ENCODE data around the gene PASD1. TPM values are rescaled to one million over a fixed set of nuclear protein-coding genes. Genes with fewer than 3 reads are reported as not detected.
"Not testable (repeated sequence)": the region's sequence is repeated elsewhere in the genome, so short reads cannot be mapped to it uniquely, and the experiment has no call there.

The PASD1 gene
- not detected for total RNA-seq

GRCh38 chrX:151563449-151563848 is at the start of gene PASD1:
PASD1 (plus strand) TSS chrX:151563675; CDS start chrX:151601554, 37,879 bp downstream.
- Histone ChIP-seq H3K4me3 (ENCODE audit: low read length) (no peak within 1 kb of the TSS), H3K9me3 (ENCODE audit: low read depth, low read length) (no peaks in the 10 kb centered on the region), H3K4me1 (ENCODE audit: insufficient read depth, low read length) (no peaks in the 10 kb centered on the region), H3K27me3 (ENCODE audit: insufficient read depth, low read length) (no peaks in the 10 kb centered on the region)

- Histone ChIP-seq H3K4me1 (ENCODE audit: insufficient read depth, low read length) (no peaks in the 10 kb centered on the region), H3K27me3 (ENCODE audit: insufficient read depth, low read length) (no peaks in the 10 kb centered on the region), H3K9me3 (ENCODE audit: low read depth, low read length) (no peaks in the 10 kb centered on the region), H3K4me3 (ENCODE audit: low read length) (no peak overlapping the region)
These were observed 48.2 kb upstream of the PASD1 start for GRCh38 chrX:151515237-151515636.

- Histone ChIP-seq H3K9me3 (ENCODE audit: low read depth, low read length) (no peaks in the 10 kb centered on the region), H3K4me1 (ENCODE audit: insufficient read depth, low read length) (no peaks in the 10 kb centered on the region), H3K4me3 (ENCODE audit: low read length) (no peak overlapping the region), H3K27me3 (ENCODE audit: insufficient read depth, low read length) (no peaks in the 10 kb centered on the region)
These were observed 46.8 kb upstream of the PASD1 start for GRCh38 chrX:151516538-151517187.

- H3K4me1 ChIP-seq (ENCODE audit: insufficient read depth, low read length), result no peaks in the 10 kb centered on the region
- H3K4me3 ChIP-seq (ENCODE audit: low read length), result no peak overlapping the region
- no peaks in the 10 kb centered on the region for H3K9me3 ChIP-seq (ENCODE audit: low read depth, low read length)
- H3K27me3 ChIP-seq (ENCODE audit: insufficient read depth, low read length), result no peaks in the 10 kb centered on the region
These were observed 46.1 kb upstream of the PASD1 start for GRCh38 chrX:151517421-151517820.

GRCh38 chrX:151523351-151523750 is 40.1 kb upstream of the PASD1 start:
- H3K4me3 ChIP-seq (ENCODE audit: low read length), result no peak overlapping the region
- H3K9me3 ChIP-seq (ENCODE audit: low read depth, low read length), result no peaks in the 10 kb centered on the region
- no peaks in the 10 kb centered on the region for H3K27me3 ChIP-seq (ENCODE audit: insufficient read depth, low read length)
- no peaks in the 10 kb centered on the region for H3K4me1 ChIP-seq (ENCODE audit: insufficient read depth, low read length)

- Histone ChIP-seq H3K27me3 (ENCODE audit: insufficient read depth, low read length) (no peaks in the 10 kb centered on the region), H3K4me3 (ENCODE audit: low read length) (no peak overlapping the region), H3K9me3 (ENCODE audit: low read depth, low read length) (no peaks in the 10 kb centered on the region), H3K4me1 (ENCODE audit: insufficient read depth, low read length) (no peaks in the 10 kb centered on the region)
These were observed 26.9 kb upstream of the PASD1 start for GRCh38 chrX:151536571-151536970.

- no peaks in the 10 kb centered on the region for H3K27me3 ChIP-seq (ENCODE audit: insufficient read depth, low read length)
- no peak overlapping the region for H3K4me3 ChIP-seq (ENCODE audit: low read length)
- H3K4me1 ChIP-seq (ENCODE audit: insufficient read depth, low read length), result no peaks in the 10 kb centered on the region
- H3K9me3 ChIP-seq (ENCODE audit: low read depth, low read length), result no peaks in the 10 kb centered on the region
These were observed 25.9 kb upstream of the PASD1 start for GRCh38 chrX:151537572-151537971.

- Histone ChIP-seq H3K4me3 (ENCODE audit: low read length) (no peak overlapping the region), H3K9me3 (ENCODE audit: low read depth, low read length) (no peaks in the 10 kb centered on the region), H3K4me1 (ENCODE audit: insufficient read depth, low read length) (no peaks in the 10 kb centered on the region), H3K27me3 (ENCODE audit: insufficient read depth, low read length) (no peaks in the 10 kb centered on the region)
These were observed 25.0 kb upstream of the PASD1 start for GRCh38 chrX:151538190-151539122.

GRCh38 chrX:151543706-151544105 is 19.8 kb upstream of the PASD1 start:
- Histone ChIP-seq H3K4me3 (ENCODE audit: low read length) (no peak overlapping the region), H3K9me3 (ENCODE audit: low read depth, low read length) (no peaks in the 10 kb centered on the region), H3K27me3 (ENCODE audit: insufficient read depth, low read length) (no peaks in the 10 kb centered on the region), H3K4me1 (ENCODE audit: insufficient read depth, low read length) (no peaks in the 10 kb centered on the region)

- H3K4me1 ChIP-seq (ENCODE audit: insufficient read depth, low read length); H3K4me3 ChIP-seq (ENCODE audit: low read length); H3K27me3 ChIP-seq (ENCODE audit: insufficient read depth, low read length); H3K9me3 ChIP-seq (ENCODE audit: low read depth, low read length): not testable (repeated sequence)
These were observed 17.2 kb upstream of the PASD1 start for GRCh38 chrX:151546226-151546625.

- not testable (repeated sequence) for H3K4me1 ChIP-seq (ENCODE audit: insufficient read depth, low read length); H3K9me3 ChIP-seq (ENCODE audit: low read depth, low read length); H3K4me3 ChIP-seq (ENCODE audit: low read length); H3K27me3 ChIP-seq (ENCODE audit: insufficient read depth, low read length)
These were observed 12.3 kb upstream of the PASD1 start for GRCh38 chrX:151551176-151551575.

- no peak overlapping the region for H3K4me3 ChIP-seq (ENCODE audit: low read length)
- no peaks in the 10 kb centered on the region for H3K4me1 ChIP-seq (ENCODE audit: insufficient read depth, low read length)
- no peaks in the 10 kb centered on the region for H3K27me3 ChIP-seq (ENCODE audit: insufficient read depth, low read length)
- H3K9me3 ChIP-seq (ENCODE audit: low read depth, low read length), result no peaks in the 10 kb centered on the region
These were observed 10.7 kb upstream of the PASD1 start for GRCh38 chrX:151552743-151553142.

- not testable (repeated sequence) for H3K4me1 ChIP-seq (ENCODE audit: insufficient read depth, low read length); H3K4me3 ChIP-seq (ENCODE audit: low read length); H3K9me3 ChIP-seq (ENCODE audit: low read depth, low read length); H3K27me3 ChIP-seq (ENCODE audit: insufficient read depth, low read length)
These were observed 8.2 kb upstream of the PASD1 start for GRCh38 chrX:151555301-151555700.

- not testable (repeated sequence) for H3K4me3 ChIP-seq (ENCODE audit: low read length); H3K9me3 ChIP-seq (ENCODE audit: low read depth, low read length); H3K27me3 ChIP-seq (ENCODE audit: insufficient read depth, low read length); H3K4me1 ChIP-seq (ENCODE audit: insufficient read depth, low read length)
These were observed 990 bp upstream of the PASD1 start for GRCh38 chrX:151562485-151562884.

- H3K9me3 ChIP-seq (ENCODE audit: low read depth, low read length); H3K27me3 ChIP-seq (ENCODE audit: insufficient read depth, low read length); H3K4me3 ChIP-seq (ENCODE audit: low read length); H3K4me1 ChIP-seq (ENCODE audit: insufficient read depth, low read length): not testable (repeated sequence)
These were observed 472 bp upstream of the PASD1 start for GRCh38 chrX:151563003-151563402.

- Histone ChIP-seq H3K9me3 (ENCODE audit: low read depth, low read length) (no peaks in the 10 kb centered on the region), H3K27me3 (ENCODE audit: insufficient read depth, low read length) (no peaks in the 10 kb centered on the region), H3K4me1 (ENCODE audit: insufficient read depth, low read length) (no peaks in the 10 kb centered on the region), H3K4me3 (ENCODE audit: low read length) (no peak overlapping the region)
These were observed 560 bp downstream of the PASD1 start for GRCh38 chrX:151564035-151564434.
